PC-3 (cell line): Measurements from ENCODE around the gene RTTN. TPM values are rescaled to one million over a fixed set of nuclear protein-coding genes. Genes with fewer than 3 reads are reported as not detected.
A peak's percentile ranks its signal among the peaks of the same experiment; 100 is the strongest.

Experiments
- ATAC-seq: fragments of 200-7000 bp; cut with Tn5 transposase; 2 replicates; pipeline ENCODE4 v1.9.1; 2020; ENCODE audit warnings: mild to moderate bottlenecking, moderate library complexity
- BruUV-seq: library from RNA; stranded (reverse); fragments of 400-500 nt; replicated peaks from 2 replicates; lab custom pipeline; 2021; lab: Mats Ljungman, UMichigan
- CTCF ChIA-PET: fragments of 300-600 bp; sonication (Branson Sonifier 250); formaldehyde crosslinking; loops from one replicate; lab custom pipeline; 2022; ENCODE audit warnings: antibody characterized with exemption; lab: Charles Lee
- POLR2A ChIA-PET: fragments of 300-600 bp; sonication (Branson Sonifier 250); formaldehyde crosslinking; loops from one replicate; lab custom pipeline; 2022; ENCODE audit warnings: antibody characterized with exemption; ENCODE audit not compliant: unreplicated experiment; lab: Charles Lee
- DNase-seq: peaks from one replicate; pipeline ENCODE4 v3.0.0-alpha.2; 2015
- H2AFZ ChIP-seq: fragments of 300-600 bp; sonication (generic); 2 replicates; pipeline ENCODE4 v1.6.0; 2016; ENCODE audit warnings: antibody characterized with exemption, low read length
- H3F3A ChIP-seq: fragments of 300-600 bp; sonication (generic); one replicate; pipeline ENCODE4 v1.6.0; 2017; ENCODE audit warnings: antibody characterized with exemption, low read length, control low read depth, mild to moderate bottlenecking; ENCODE audit not compliant: unreplicated experiment
- H3K27ac ChIP-seq: fragments of 300-600 bp; sonication (generic); 2 replicates; pipeline ENCODE4 v1.5.1; 2016; ENCODE audit warnings: mild to moderate bottlenecking, low read length
- H3K27me3 ChIP-seq: fragments of 300-600 bp; sonication (generic); 2 replicates; pipeline ENCODE4 v1.6.1; 2016; ENCODE audit warnings: low read length, mixed read lengths
- H3K36me3 ChIP-seq: fragments of 300-600 bp; sonication (generic); 2 replicates; pipeline ENCODE4 v1.6.1; 2016; ENCODE audit warnings: low read depth, mixed run types, low read length, mixed read lengths
- H3K4me1 ChIP-seq: fragments of 300-600 bp; sonication (generic); 2 replicates; pipeline ENCODE4 v1.5.1; 2016; ENCODE audit warnings: low read length; ENCODE audit not compliant: insufficient read depth
- H3K4me2 ChIP-seq: fragments of 300-600 bp; sonication (generic); 2 replicates; pipeline ENCODE4 v1.6.0; 2016; ENCODE audit warnings: low read length
- H3K4me3 ChIP-seq: fragments of 300-600 bp; sonication (generic); 2 replicates; pipeline ENCODE4 v1.5.1; 2016; ENCODE audit warnings: mild to moderate bottlenecking, low read length, mixed read lengths
- H3K79me2 ChIP-seq: fragments of 300-600 bp; sonication (generic); 2 replicates; pipeline ENCODE4 v1.6.1; 2017; ENCODE audit warnings: low read length, mixed read lengths
- H3K9ac ChIP-seq: fragments of 300-600 bp; sonication (generic); 2 replicates; pipeline ENCODE4 v1.6.0; 2016; ENCODE audit warnings: mild to moderate bottlenecking, low read length
- H3K9me2 ChIP-seq: fragments of 300-600 bp; sonication (generic); replicated peaks from 2 replicates; pipeline ENCODE4 v1.6.1; 2016; ENCODE audit warnings: mixed run types, low read length, mixed read lengths
- H3K9me3 ChIP-seq: fragments of 300-600 bp; sonication (generic); 2 replicates; pipeline ENCODE4 v1.6.1; 2016; ENCODE audit warnings: low read length, mixed read lengths
- H4K20me1 ChIP-seq: fragments of 300-600 bp; sonication (generic); 2 replicates; pipeline ENCODE4 v1.6.1; 2016; ENCODE audit warnings: low read length, mixed read lengths
- CTCF ChIP-seq: fragments of 300-600 bp; sonication (generic); conservative IDR thresholded peaks from 2 replicates; pipeline ENCODE4 v1.5.1; 2017; ENCODE audit warnings: antibody characterized with exemption, low read depth, mild to moderate bottlenecking, low read length
- EZH2 ChIP-seq: fragments of 300-600 bp; sonication (generic); IDR thresholded peaks from one replicate; pipeline ENCODE4 v1.6.1; 2017; ENCODE audit warnings: antibody characterized with exemption, mild to moderate bottlenecking, low read length; ENCODE audit not compliant: unreplicated experiment
- EZH2phosphoT487 ChIP-seq: fragments of 300-600 bp; sonication (generic); IDR thresholded peaks from 2 replicates; pipeline ENCODE4 v1.6.1; 2018; ENCODE audit warnings: mild to moderate bottlenecking, antibody characterized with exemption, low read length, borderline replicate concordance
- intact Hi-C: fragments of 100-400 bp; cut with micrococcal nuclease; formaldehyde crosslinking; loops from 2 replicates; pipeline ENCODE4 v1.9.0; 2023
- total RNA-seq: library from RNA; depleted of rRNA; stranded (reverse); fragments of >200 nt; gene quantifications from 2 replicates; pipeline ENCODE4 v1.2.3, GENCODE V29; 2014

The RTTN gene
- total RNA-seq, 1 experiment from 2014 or later = 24.7 TPM

GRCh38 chr18:70156886-70157285 is 48.6 kb downstream of the RTTN start:
- no peaks in the 10 kb centered on the region for H3K27me3 ChIP-seq
- ChIA-PET POLR2A (no interaction called here), CTCF (no interaction called here)
- DNase-seq (no peak), ATAC-seq (no peak)
- H3K27ac ChIP-seq = no peak overlapping the region
- peaks cover 11% of the 10 kb centered on the region for H3K79me2 ChIP-seq
- no peak overlapping the region for H3K4me3 ChIP-seq
- TF ChIP-seq EZH2phosphoT487 (no peak), EZH2 (no peak), CTCF (no peak)
- H3F3A ChIP-seq = no peaks in the 10 kb centered on the region
- H3K36me3 ChIP-seq = peaks cover 15% of the 10 kb centered on the region
- no peaks in the 10 kb centered on the region for H3K4me1 ChIP-seq
- no peaks in the 10 kb centered on the region for H3K9me3 ChIP-seq
- no peaks in the 10 kb centered on the region for H4K20me1 ChIP-seq
- H3K4me2 ChIP-seq = no peak overlapping the region
- intact Hi-C loops = no loop called here
- H3K9ac ChIP-seq = no peak overlapping the region
- no peak overlapping the region for H2AFZ ChIP-seq
- BruUV-seq = no TSS peak
- H3K9me2 ChIP-seq = no peaks in the 10 kb centered on the region

GRCh38 chr18:70154591-70155194 is 50.8 kb downstream of the RTTN start:
- peak; percentile 4 for DNase-seq
- TF ChIP-seq EZH2phosphoT487 (no peak), CTCF (no peak), EZH2 (no peak)
- no peaks in the 10 kb centered on the region for H4K20me1 ChIP-seq
- no peaks in the 10 kb centered on the region for H3K9me3 ChIP-seq
- no peaks in the 10 kb centered on the region for H3F3A ChIP-seq
- peaks cover 11% of the 10 kb centered on the region for H3K79me2 ChIP-seq
- intact Hi-C loops = no loop called here
- CTCF ChIA-PET = no interaction called here
- H3K36me3 ChIP-seq = peaks cover 5% of the 10 kb centered on the region; the same call in 1 of the 2 replicates
- no peak for ATAC-seq
- no peaks in the 10 kb centered on the region for H3K9me2 ChIP-seq
- H3K27me3 ChIP-seq = no peaks in the 10 kb centered on the region
- POLR2A ChIA-PET = no interaction called here
- no TSS peak for BruUV-seq
- H3K4me1 ChIP-seq = no peaks in the 10 kb centered on the region
- H3K27ac ChIP-seq = no peak overlapping the region
- H3K9ac ChIP-seq = no peak overlapping the region
- no peak overlapping the region for H3K4me3 ChIP-seq
- no peak overlapping the region for H2AFZ ChIP-seq
- H3K4me2 ChIP-seq = no peak overlapping the region

- DNase-seq (no peak), ATAC-seq (no peak)
- no peaks in the 10 kb centered on the region for H3K79me2 ChIP-seq
- no peak overlapping the region for H3K9ac ChIP-seq
- no peaks in the 10 kb centered on the region for H3K27me3 ChIP-seq
- intact Hi-C loops = no loop called here
- no peaks in the 10 kb centered on the region for H4K20me1 ChIP-seq
- H3K4me1 ChIP-seq = no peaks in the 10 kb centered on the region
- no peak for TF ChIP-seq EZH2phosphoT487
- no peak for TF ChIP-seq EZH2
- no peak for TF ChIP-seq CTCF
- H3K4me3 ChIP-seq = no peak overlapping the region
- no peak overlapping the region for H3K4me2 ChIP-seq
- H2AFZ ChIP-seq = no peak overlapping the region
- H3K36me3 ChIP-seq = peaks cover 7% of the 10 kb centered on the region; the same call in 1 of the 2 replicates
- POLR2A ChIA-PET = no interaction called here
- CTCF ChIA-PET = no interaction called here
- no peak overlapping the region for H3K27ac ChIP-seq
- BruUV-seq = no TSS peak
- no peaks in the 10 kb centered on the region for H3K9me3 ChIP-seq
- no peaks in the 10 kb centered on the region for H3F3A ChIP-seq
- no peaks in the 10 kb centered on the region for H3K9me2 ChIP-seq
Measured at GRCh38 chr18:70151614-70152013, 53.9 kb downstream of the RTTN start.
